ENCODE measurements around the gene MAGEB10.

DNA sequence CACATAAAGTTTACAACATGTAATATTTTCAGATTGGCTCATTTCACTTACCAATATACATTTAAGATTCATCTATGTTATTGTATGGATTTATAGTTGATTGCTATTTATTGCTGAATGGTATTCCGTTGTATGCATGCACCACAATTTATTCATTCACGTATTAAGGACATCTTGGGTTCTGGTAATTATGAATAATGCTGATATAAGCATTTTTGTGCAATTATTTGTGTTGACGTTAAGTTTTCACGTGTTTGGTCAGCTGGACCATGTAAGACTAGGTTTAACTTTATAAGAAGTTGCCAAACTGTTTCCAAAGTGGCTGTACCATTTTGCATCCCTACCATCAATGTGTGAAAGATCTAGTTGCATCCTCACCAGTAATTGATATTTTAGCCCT lies 35.1 kb downstream of the MAGEB10 start:
- TF ChIP-seq EZH2 (IDR thresholded peaks at IDR 0.05; ENCODE audit: insufficient read depth, low read length), result no peak
- TF ChIP-seq, protein P1, sequence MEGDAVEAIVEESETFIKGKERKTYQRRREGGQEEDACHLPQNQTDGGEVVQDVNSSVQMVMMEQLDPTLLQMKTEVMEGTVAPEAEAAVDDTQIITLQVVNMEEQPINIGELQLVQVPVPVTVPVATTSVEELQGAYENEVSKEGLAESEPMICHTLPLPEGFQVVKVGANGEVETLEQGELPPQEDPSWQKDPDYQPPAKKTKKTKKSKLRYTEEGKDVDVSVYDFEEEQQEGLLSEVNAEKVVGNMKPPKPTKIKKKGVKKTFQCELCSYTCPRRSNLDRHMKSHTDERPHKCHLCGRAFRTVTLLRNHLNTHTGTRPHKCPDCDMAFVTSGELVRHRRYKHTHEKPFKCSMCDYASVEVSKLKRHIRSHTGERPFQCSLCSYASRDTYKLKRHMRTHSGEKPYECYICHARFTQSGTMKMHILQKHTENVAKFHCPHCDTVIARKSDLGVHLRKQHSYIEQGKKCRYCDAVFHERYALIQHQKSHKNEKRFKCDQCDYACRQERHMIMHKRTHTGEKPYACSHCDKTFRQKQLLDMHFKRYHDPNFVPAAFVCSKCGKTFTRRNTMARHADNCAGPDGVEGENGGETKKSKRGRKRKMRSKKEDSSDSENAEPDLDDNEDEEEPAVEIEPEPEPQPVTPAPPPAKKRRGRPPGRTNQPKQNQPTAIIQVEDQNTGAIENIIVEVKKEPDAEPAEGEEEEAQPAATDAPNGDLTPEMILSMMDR (IDR thresholded peaks at IDR 0.05; ENCODE audit: insufficient read depth, low read depth, low read length), result no peak
